Smooth muscle cell (in vitro differentiated cells): ENCODE results near the gene TIGD1. TPM values are rescaled to one million over a fixed set of nuclear protein-coding genes. Genes with fewer than 3 reads are reported as not detected.

Experiments
- DNase-seq: peaks from one replicate; lab custom pipeline; 2025; ENCODE audit not compliant: unreplicated experiment; lab: John Stamatoyannopoulos, UW
- H2AFZ ChIP-seq: fragments of 200-600 bp; sonication (generic); 2 replicates; pipeline ENCODE4 v1.6.0; 2016; ENCODE audit warnings: antibody characterized with exemption, low read depth, mild to moderate bottlenecking
- H3F3A ChIP-seq: fragments of 200-600 bp; sonication (generic); 2 replicates; pipeline ENCODE4 v1.6.0; 2017; ENCODE audit warnings: antibody characterized with exemption, low read depth
- H3K27ac ChIP-seq: fragments of 200-600 bp; sonication (generic); 2 replicates; pipeline ENCODE4 v1.5.1; 2016; ENCODE audit warnings: low read depth, mild to moderate bottlenecking
- H3K27me3 ChIP-seq: fragments of 200-600 bp; sonication (generic); 2 replicates; pipeline ENCODE4 v1.6.1; 2016; ENCODE audit warnings: low read depth, mild to moderate bottlenecking
- H3K36me3 ChIP-seq: fragments of 200-600 bp; sonication (generic); 2 replicates; pipeline ENCODE4 v1.5.1; 2016; ENCODE audit warnings: low read depth
- H3K4me1 ChIP-seq: fragments of 200-600 bp; sonication (generic); 2 replicates; pipeline ENCODE4 v1.5.1; 2016; ENCODE audit warnings: low read depth
- H3K4me2 ChIP-seq: fragments of 200-600 bp; sonication (generic); 2 replicates; pipeline ENCODE4 v1.6.0; 2016; ENCODE audit warnings: mild to moderate bottlenecking
- H3K4me3 ChIP-seq: fragments of 200-600 bp; sonication (generic); 2 replicates; pipeline ENCODE4 v1.5.1; 2016; ENCODE audit warnings: mild to moderate bottlenecking
- H3K79me2 ChIP-seq: fragments of 200-600 bp; sonication (generic); 2 replicates; pipeline ENCODE4 v1.6.0; 2016; ENCODE audit warnings: low read depth, mild to moderate bottlenecking
- H3K9ac ChIP-seq: fragments of 200-600 bp; sonication (generic); 2 replicates; pipeline ENCODE4 v1.6.0; 2016; ENCODE audit warnings: low read depth
- H3K9me3 ChIP-seq: fragments of 200-600 bp; sonication (generic); replicated peaks from 2 replicates; pipeline ENCODE4 v1.5.1; 2016; ENCODE audit warnings: low read depth
- H4K20me1 ChIP-seq: fragments of 200-600 bp; sonication (generic); 2 replicates; pipeline ENCODE4 v1.6.0; 2016; ENCODE audit warnings: low read depth
- WGBS: methylation state at CpG from one replicate; pipeline ENCODE4 v1.1.7; 2016; ENCODE audit warnings: low lambda C conversion rate; 5-methylcytosine and 5-hydroxymethylcytosine counted together
- polyA plus RNA-seq: library from polyadenylated mRNA; unstranded; fragments of >200 nt; fragmentation: Nextera tagmentation; extraction: Ambion mirVana; gene quantifications from 2 replicates; pipeline ENCODE4 v1.2.1, GENCODE V29; 2016
- total RNA-seq: library from RNA; depleted of rRNA; stranded (reverse); fragments of >200 nt; gene quantifications from 2 replicates; pipeline ENCODE4 v1.2.3, GENCODE V29; 2014
- TF ChIP-seq, protein P1 (sequence below): fragments of 200-600 bp; sonication (generic); IDR thresholded peaks from 2 replicates; pipeline ENCODE4 v1.5.1; 2017; ENCODE audit warnings: borderline replicate concordance, mild to moderate bottlenecking, antibody characterized with exemption; ENCODE audit not compliant: insufficient read depth, poor library complexity, severe bottlenecking

Gene TIGD1
- total and polyA plus RNA-seq, 2 experiments from 2014 or later = 2.9 to 8.1 TPM

GRCh38 chr2:232511336-232511890, 38.9 kb downstream of the TIGD1 start:
- Histone ChIP-seq H3K4me3 (no peak overlapping the region), H3K27ac (no peak overlapping the region), H3K36me3 (no peaks in the 10 kb centered on the region), H2AFZ (no peak overlapping the region), H3K4me1 (no peaks in the 10 kb centered on the region), H3K27me3 (peaks cover 19% of the 10 kb centered on the region), H3K79me2 (no peaks in the 10 kb centered on the region), H3K4me2 (no peak overlapping the region), H3F3A (no peaks in the 10 kb centered on the region), H3K9me3 (no peaks in the 10 kb centered on the region), H4K20me1 (no peaks in the 10 kb centered on the region), H3K9ac (no peak overlapping the region)
- TF ChIP-seq, protein P1, sequence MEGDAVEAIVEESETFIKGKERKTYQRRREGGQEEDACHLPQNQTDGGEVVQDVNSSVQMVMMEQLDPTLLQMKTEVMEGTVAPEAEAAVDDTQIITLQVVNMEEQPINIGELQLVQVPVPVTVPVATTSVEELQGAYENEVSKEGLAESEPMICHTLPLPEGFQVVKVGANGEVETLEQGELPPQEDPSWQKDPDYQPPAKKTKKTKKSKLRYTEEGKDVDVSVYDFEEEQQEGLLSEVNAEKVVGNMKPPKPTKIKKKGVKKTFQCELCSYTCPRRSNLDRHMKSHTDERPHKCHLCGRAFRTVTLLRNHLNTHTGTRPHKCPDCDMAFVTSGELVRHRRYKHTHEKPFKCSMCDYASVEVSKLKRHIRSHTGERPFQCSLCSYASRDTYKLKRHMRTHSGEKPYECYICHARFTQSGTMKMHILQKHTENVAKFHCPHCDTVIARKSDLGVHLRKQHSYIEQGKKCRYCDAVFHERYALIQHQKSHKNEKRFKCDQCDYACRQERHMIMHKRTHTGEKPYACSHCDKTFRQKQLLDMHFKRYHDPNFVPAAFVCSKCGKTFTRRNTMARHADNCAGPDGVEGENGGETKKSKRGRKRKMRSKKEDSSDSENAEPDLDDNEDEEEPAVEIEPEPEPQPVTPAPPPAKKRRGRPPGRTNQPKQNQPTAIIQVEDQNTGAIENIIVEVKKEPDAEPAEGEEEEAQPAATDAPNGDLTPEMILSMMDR = no peak
- 91% methylated on average over 10 of the region's 11 CpGs for WGBS
- DNase-seq = no peak

GRCh38 chr2:232508251-232508650, 42.1 kb downstream of the TIGD1 start:
- peaks cover 10% of the 10 kb centered on the region for H3K4me1 ChIP-seq
- H2AFZ ChIP-seq = no peak overlapping the region
- no peaks in the 10 kb centered on the region for H4K20me1 ChIP-seq
- no peaks in the 10 kb centered on the region for H3K9me3 ChIP-seq
- no peak overlapping the region for H3K27ac ChIP-seq
- TF ChIP-seq, protein P1 = no peak
- DNase-seq = no peak
- peaks cover 42% of the 10 kb centered on the region for H3K27me3 ChIP-seq
- H3K9ac ChIP-seq = no peak overlapping the region
- H3K79me2 ChIP-seq = no peaks in the 10 kb centered on the region
- H3K36me3 ChIP-seq = no peaks in the 10 kb centered on the region
- H3K4me3 ChIP-seq = no peak overlapping the region
- H3K4me2 ChIP-seq = no peak overlapping the region
- 83% methylated on average over 7 of the region's 7 CpGs for WGBS
- H3F3A ChIP-seq = no peaks in the 10 kb centered on the region

- Histone ChIP-seq H3K9ac (no peak overlapping the region), H3K27me3 (peaks cover 49% of the 10 kb centered on the region), H3F3A (no peaks in the 10 kb centered on the region), H3K4me3 (no peak overlapping the region), H3K9me3 (no peaks in the 10 kb centered on the region), H3K36me3 (no peaks in the 10 kb centered on the region), H4K20me1 (no peaks in the 10 kb centered on the region), H3K4me2 (no peak overlapping the region), H3K4me1 (peaks cover 16% of the 10 kb centered on the region), H2AFZ (no peak overlapping the region), H3K27ac (no peak overlapping the region), H3K79me2 (no peaks in the 10 kb centered on the region)
- TF ChIP-seq, protein P1 = no peak
- no peak for DNase-seq
- 87% methylated on average over 4 of the region's 4 CpGs for WGBS
These were observed 43.6 kb downstream of the TIGD1 start for GRCh38 chr2:232506709-232507108.

GRCh38 chr2:232505856-232506255, 44.5 kb downstream of the TIGD1 start:
- no peak overlapping the region for H3K27ac ChIP-seq
- H3K9me3 ChIP-seq = no peaks in the 10 kb centered on the region
- H3K36me3 ChIP-seq = no peaks in the 10 kb centered on the region
- no peak overlapping the region for H3K4me2 ChIP-seq
- no peak overlapping the region for H3K9ac ChIP-seq
- H3K27me3 ChIP-seq = peaks cover 52% of the 10 kb centered on the region
- no peaks in the 10 kb centered on the region for H3F3A ChIP-seq
- no peak overlapping the region for H2AFZ ChIP-seq
- TF ChIP-seq, protein P1 = no peak
- no peaks in the 10 kb centered on the region for H3K79me2 ChIP-seq
- no peak for DNase-seq
- H3K4me1 ChIP-seq = peaks cover 17% of the 10 kb centered on the region
- H3K4me3 ChIP-seq = no peak overlapping the region
- H4K20me1 ChIP-seq = no peaks in the 10 kb centered on the region
- 50% methylated on average over 10 of the region's 10 CpGs for WGBS
